Activated T-cell treated with anti-CD3 and anti-CD28 coated beads, Interleukin-2, amount 50 U/mL, for 24 hours (primary cell): ENCODE data around the gene WBP2.
"Not testable (repeated sequence)": the region's sequence is repeated elsewhere in the genome, so short reads cannot be mapped to it uniquely, and the experiment has no call there.

Experiments used
- DNase-seq: peaks from one replicate; pipeline ENCODE4 v3.0.0-alpha.2; 2020
- H3K27ac Mint-ChIP-seq: 2 replicates; pipeline ENCODE4 v1.8.0; 2020; ENCODE audit warnings: mild to moderate bottlenecking, mixed read lengths
- H3K27me3 Mint-ChIP-seq: 2 replicates; pipeline ENCODE4 v1.8.0; 2020; ENCODE audit warnings: mixed read lengths
- H3K36me3 Mint-ChIP-seq: 2 replicates; pipeline ENCODE4 v1.8.0; 2020; ENCODE audit warnings: low read depth, mixed read lengths
- H3K4me1 Mint-ChIP-seq: 2 replicates; pipeline ENCODE4 v1.8.0; 2020; ENCODE audit warnings: low read depth, mixed read lengths
- H3K4me3 Mint-ChIP-seq: 2 replicates; pipeline ENCODE4 v1.8.0; 2020; ENCODE audit warnings: mild to moderate bottlenecking, moderate library complexity, mixed read lengths
- H3K9me3 Mint-ChIP-seq: 2 replicates; pipeline ENCODE4 v1.8.0; 2020; ENCODE audit warnings: mixed read lengths

Gene WBP2

DNA sequence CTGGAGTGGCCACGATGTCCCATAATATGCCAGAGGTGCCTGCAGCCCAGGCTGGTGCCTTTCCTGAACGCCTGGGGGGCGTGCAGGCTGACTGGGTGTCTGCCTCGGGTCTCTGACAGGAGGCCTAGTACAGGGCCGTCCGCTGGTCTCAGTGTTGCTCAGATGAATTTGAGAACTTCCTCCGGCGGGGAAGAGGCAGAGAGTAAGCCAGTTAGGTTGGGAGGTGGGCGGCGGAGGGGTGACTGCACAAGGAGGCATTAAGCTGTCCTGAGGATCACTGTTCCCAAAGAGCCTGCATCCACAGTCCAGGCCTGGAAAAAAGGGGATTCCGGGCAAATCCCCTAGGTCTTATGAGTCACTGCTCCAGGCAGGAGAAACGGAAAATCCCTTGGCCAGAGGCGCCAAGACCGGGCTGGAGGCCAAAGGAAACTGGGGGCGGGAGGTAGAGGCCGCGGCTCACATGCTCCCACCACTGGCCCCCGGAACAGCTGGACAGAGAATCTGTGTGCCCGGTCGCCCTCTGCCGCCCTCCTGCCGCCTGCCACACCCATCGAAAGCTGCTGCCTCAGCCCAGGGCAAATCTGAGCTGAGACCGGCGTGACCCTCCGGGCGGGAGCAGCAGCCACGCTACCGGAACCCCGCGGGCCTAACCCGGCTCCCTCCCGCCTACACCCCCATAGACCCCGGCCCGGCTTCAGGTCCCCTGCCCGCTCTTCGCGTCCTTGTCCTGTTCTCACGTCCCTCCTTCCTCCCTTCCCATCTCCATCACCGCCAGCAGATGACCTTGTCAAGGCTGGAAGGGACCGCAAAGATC lies 22.0 kb upstream of the WBP2 start:
- peaks cover 25% of the 10 kb centered on the region for H3K36me3 Mint-ChIP-seq
- peaks cover 3% of the 10 kb centered on the region for H3K27me3 Mint-ChIP-seq
- H3K4me3 Mint-ChIP-seq: peak overlapping the region; percentile 84
- peaks cover 50% of the 10 kb centered on the region for H3K4me1 Mint-ChIP-seq
- no peaks in the 10 kb centered on the region for H3K9me3 Mint-ChIP-seq
- H3K27ac Mint-ChIP-seq: peak overlapping the region; percentile 88
- DNase-seq: peak; percentile 71

DNA sequence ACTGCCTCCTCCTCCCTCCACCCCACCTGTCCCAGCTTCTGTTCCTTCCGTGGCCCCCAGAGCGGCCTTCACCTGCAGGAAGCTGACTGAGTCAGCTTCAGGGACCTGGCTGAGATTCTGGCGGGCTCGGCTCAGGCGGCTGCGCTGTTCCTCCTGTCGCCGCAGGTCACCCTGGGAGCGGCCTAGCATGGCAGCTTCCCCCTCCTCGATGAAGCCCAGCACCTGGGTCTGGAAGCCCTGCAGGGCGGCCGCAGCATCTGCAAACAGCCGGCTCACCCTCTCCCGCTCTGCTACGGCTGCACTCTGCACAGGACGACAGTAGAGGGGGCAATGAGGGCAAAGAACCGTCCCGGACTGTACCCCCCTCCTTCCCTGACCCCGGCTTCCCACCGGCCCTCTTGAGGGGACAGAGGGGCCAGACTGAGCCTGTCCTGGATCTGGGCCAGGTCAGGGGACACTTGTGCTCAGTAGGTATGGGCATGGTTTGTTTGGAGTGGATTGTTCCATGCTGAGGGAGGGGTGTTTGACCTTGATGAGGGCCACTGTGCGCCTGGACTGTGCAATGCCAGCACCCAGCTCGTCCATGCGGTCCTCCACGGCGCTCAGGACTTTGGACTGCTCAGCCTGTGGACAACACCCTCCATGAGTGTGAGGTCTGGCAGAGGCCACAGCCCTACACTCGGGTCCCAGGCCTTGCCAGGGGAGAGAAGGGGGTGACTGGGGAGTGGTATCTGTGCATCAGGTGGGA lies 21.2 kb upstream of the WBP2 start:
- Mint-ChIP-seq H3K36me3 (peaks cover 25% of the 10 kb centered on the region), H3K4me3 (peak overlapping the region; percentile 84)

DNA sequence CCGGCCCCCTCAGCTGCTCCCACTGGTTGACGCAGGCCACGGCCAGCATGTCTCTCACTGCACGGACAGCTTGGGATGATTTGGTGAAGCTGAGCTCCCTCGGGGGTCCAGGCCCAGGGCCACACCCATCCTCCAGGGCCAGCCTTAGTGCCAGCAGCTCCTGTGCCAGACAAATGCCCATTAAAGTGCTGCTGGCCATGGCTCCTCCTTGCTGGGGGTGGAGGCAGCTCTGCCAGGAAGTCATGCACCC lies 20.7 kb upstream of the WBP2 start:
- peak overlapping the region; percentile 84 for H3K4me3 Mint-ChIP-seq
- DNase-seq: no peak
- peaks cover 3% of the 10 kb centered on the region for H3K27me3 Mint-ChIP-seq
- peaks cover 43% of the 10 kb centered on the region for H3K4me1 Mint-ChIP-seq
- peaks cover 25% of the 10 kb centered on the region for H3K36me3 Mint-ChIP-seq
- H3K27ac Mint-ChIP-seq: peak overlapping the region; percentile 88
- no peaks in the 10 kb centered on the region for H3K9me3 Mint-ChIP-seq

More for the DNA sequence above, 21.2 kb upstream of the WBP2 start:
- Mint-ChIP-seq H3K4me1 (peaks cover 43% of the 10 kb centered on the region), H3K27me3 (peaks cover 3% of the 10 kb centered on the region), H3K27ac (peak overlapping the region; percentile 88), H3K9me3 (no peaks in the 10 kb centered on the region)
- DNase-seq: peak; percentile 79

DNA sequence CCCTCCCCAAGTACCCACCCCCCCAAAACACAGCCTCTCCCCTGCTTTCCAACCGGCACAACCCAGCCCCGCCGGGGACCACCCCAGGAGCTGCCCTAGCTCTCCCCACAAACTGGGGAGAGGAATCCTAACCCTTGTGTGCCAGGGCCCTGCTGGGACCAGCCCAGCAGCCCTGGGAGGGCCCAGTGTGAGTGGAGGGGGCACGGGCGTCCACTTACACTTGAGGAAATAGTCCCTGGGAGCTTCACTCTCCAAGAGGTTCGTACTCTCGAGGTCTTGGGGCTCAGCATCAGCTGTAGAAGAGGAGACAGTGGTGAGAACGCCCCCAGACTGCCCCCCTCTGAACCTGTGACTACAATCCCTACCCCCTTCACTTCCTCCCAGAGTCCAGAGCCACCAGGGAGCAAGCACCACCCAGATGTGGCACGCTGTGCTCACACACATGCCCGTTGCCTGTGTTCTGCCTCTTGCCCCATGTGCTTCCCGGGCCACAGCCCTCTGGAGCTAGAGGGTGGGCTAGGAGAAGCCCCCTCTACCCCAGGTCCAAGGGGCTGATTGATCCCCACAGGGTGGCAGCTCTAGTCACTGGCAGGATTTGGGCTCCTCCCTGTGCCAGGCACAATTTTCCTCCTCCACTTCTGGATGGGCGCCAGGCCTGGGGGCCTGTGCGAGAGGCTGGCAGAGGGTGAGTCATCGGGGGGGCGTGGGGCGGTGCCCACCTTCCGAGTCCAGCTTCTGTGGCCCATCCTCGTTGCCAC lies 20.2 kb upstream of the WBP2 start:
- DNase-seq: no peak
- Mint-ChIP-seq H3K27me3 (peaks cover 3% of the 10 kb centered on the region), H3K4me1 (peaks cover 43% of the 10 kb centered on the region), H3K9me3 (no peaks in the 10 kb centered on the region), H3K4me3 (peak overlapping the region; percentile 84), H3K27ac (peak overlapping the region; percentile 88), H3K36me3 (peaks cover 25% of the 10 kb centered on the region)

DNA sequence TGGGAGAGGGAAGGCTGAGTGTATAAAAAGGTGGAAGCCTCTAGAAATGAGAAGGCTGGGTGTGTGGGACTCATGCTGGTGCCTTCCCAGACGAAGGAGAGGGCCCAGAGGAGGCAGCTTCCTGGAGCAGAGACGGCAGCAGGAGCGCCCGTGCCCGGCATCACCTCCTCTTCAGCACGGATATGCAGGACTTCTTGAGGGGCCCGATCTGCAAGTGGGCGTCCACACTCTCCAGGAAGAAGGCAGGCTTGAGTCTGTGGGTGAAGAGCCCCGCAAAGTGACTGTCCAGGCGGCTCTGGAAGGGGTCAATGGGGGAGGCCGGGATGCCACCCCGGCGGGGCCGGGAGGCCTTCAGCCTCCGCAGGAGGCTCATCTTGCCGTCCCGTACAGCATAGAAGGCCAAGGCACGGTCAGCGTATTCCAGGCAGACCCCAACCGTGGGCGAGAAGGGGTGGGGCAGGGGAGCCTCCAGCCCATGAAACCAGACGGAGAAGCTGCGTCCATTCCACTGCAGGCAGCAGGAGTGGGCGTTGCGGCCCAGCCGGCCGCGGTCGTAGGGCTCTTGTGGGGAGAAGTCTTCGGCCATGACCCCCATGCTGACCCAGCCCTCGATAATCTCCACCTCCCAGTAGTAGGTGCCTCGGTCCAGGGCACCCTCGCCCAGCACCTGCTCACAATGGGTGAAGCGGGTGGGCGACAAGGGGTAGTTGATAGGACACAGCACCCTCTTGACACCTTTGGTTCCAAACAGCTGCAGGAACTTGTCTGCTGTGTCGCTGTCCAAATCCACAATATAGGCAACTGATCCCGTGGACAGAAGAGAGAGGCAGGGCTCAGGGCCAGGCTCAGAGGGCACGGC lies 19.4 kb upstream of the WBP2 start:
- H3K9me3 Mint-ChIP-seq: no peaks in the 10 kb centered on the region
- H3K27me3 Mint-ChIP-seq: no peaks in the 10 kb centered on the region
- no peak for DNase-seq
- H3K27ac Mint-ChIP-seq: peak overlapping the region; percentile 37
- peaks cover 25% of the 10 kb centered on the region for H3K36me3 Mint-ChIP-seq
- no peak overlapping the region for H3K4me3 Mint-ChIP-seq
- peaks cover 43% of the 10 kb centered on the region for H3K4me1 Mint-ChIP-seq

DNA sequence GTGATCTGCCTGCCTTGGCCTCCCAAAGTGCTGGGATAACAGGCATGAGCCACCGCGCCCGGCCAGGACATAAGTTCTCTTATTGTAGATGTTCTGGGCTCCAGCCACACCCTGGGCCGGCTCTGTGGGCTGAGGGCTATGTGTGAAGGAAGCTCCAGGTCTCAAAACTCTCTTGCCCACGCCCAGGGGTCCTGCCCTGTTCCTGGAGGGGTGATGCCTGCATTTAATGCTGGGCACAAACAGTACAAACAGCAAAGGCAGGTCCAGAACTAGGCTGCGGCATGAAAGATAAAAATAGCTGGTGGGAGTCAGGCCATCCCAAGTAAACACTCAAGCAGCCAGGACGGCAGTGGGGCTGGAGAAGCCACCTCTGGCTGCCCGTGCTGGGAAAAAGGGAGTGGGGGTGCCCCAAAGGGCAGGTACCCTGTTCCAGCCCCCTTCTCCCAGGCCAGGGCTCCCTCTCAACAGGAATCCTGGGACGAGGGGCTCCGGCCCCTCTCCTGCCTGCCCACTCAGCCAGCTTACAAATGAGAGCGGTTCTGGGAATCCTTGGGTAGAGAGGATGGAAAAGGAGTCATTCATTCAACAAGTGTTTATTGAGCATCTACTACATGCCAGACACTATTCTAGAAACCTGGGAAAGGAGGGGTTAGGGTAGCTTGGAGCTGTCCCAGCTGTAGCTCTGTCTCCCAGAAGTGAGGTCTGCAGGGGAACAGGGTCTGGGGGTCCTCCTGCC lies 18.6 kb upstream of the WBP2 start:
- H3K4me3 Mint-ChIP-seq: no peak overlapping the region
- H3K27me3 Mint-ChIP-seq: no peaks in the 10 kb centered on the region
- peaks cover 25% of the 10 kb centered on the region for H3K36me3 Mint-ChIP-seq
- no peaks in the 10 kb centered on the region for H3K9me3 Mint-ChIP-seq
- no peak for DNase-seq
- H3K4me1 Mint-ChIP-seq: peaks cover 40% of the 10 kb centered on the region
- H3K27ac Mint-ChIP-seq: no peak overlapping the region

DNA sequence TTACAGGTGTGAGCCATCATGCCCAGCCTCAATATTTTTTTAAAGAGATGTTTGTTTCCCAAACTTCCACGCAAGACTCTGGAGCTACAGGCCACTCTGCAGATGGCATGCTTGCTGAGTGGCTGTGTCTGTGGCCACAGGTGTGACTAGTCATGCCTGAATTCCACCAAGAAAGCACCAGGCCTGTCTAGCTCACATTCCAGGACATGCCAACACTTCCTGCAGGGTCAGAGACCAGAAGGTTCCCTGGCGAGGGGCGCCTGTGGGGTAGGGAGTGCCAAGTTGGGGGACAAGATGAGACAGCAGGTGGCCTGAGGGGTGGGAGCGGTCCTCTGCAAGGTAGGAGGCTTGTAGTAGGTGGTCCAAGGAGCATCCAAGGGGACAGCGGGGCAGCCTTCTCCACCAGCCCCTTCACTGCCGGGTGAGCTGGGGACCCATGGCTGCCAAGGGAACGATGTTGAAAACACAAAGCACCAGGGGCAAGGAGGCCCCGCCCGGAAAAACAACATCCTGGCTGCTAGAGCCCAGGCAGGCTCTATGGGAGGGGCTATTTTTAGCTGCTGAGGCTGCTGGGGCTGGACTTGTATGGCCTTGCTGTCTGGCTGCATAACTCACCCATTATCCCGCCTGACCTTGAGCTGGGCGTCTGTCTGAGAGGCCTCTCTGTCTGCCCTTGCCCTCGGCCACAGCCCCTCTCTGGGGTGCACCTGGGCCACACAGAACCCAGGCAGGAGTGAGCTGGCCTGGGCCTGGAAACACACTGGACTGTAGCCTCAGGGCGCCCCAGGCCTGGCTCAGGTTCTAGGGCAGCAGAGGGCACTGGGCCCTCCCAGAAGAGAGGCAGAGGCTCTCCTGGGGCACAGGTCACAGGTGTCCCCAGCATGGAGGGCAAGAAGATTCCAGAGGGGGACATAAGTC lies 17.6 kb upstream of the WBP2 start:
- no peaks in the 10 kb centered on the region for H3K27me3 Mint-ChIP-seq
- peaks cover 38% of the 10 kb centered on the region for H3K4me1 Mint-ChIP-seq
- H3K4me3 Mint-ChIP-seq: no peak overlapping the region
- peaks cover 25% of the 10 kb centered on the region for H3K36me3 Mint-ChIP-seq
- DNase-seq: no peak
- H3K27ac Mint-ChIP-seq: peak overlapping the region; percentile 63
- H3K9me3 Mint-ChIP-seq: no peaks in the 10 kb centered on the region

DNA sequence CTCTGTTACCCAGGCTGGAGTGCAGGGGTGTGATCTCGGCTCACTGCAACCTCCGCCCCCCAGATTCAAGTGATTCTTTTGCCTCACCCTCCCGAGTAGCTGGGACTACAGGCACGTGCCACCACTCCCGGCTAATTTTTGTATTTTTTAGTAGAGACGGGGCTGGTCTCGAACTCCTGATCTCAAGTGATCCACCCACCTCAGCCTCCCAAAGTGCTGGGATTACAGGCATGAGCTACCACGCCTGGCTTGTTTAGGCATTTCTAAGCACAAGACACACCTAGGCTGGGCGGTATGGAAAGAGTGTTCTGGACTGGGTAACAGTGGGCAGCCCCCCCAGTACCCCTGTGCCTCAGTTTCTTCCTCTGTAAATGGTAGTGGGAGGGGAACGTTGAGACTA lies 15.1 kb upstream of the WBP2 start:
- H3K27me3 Mint-ChIP-seq, H3K36me3 Mint-ChIP-seq, H3K4me3 Mint-ChIP-seq, H3K9me3 Mint-ChIP-seq, H3K27ac Mint-ChIP-seq, DNase-seq: not testable (repeated sequence)
- H3K4me1 Mint-ChIP-seq: peaks cover 19% of the 10 kb centered on the region

DNA sequence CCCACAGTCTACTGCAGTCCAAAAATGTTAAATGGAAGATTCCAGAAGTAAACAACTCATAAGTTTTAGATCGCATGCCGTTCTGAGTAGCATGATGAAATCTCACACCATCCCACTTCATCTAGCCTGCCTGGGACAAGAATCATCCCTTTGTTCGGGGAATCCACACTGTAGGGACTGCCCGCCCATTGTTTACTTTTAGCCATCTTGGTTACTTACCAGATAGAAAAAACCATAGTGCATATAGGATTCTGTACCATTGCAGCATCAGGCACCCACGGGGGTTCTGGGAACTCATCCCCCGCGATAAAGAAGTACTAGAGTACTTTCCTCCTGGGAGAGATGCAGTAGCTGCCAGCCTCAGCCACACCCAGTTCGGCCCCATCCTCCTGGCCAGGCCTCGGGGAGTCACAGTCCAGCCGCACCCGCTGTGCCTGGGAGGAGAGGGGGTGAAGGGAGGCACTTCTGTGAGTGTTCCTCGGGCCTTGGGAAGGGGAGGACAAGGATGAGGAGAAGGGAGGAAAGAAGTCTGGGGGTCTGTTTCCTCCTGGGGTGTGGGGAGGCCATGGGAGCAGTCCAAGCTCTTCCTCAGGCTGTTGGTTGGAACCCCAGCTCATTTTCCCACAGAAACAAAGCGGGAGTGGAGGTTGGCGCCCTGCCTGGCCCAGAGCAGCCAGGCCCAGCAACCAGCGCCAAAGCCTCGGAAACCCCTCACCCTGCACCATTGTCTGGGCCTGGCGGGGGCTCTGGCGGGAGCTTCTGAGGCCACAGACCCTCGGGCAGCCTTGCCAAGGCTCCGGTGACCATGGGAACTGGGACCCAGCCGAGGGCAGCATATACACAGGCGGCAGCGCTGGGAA lies 14.4 kb upstream of the WBP2 start:
- Mint-ChIP-seq H3K4me1 (peaks cover 25% of the 10 kb centered on the region), H3K27me3 (no peaks in the 10 kb centered on the region), H3K4me3 (no peak overlapping the region), H3K36me3 (peaks cover 5% of the 10 kb centered on the region), H3K27ac (no peak overlapping the region), H3K9me3 (no peaks in the 10 kb centered on the region)
- no peak for DNase-seq

DNA sequence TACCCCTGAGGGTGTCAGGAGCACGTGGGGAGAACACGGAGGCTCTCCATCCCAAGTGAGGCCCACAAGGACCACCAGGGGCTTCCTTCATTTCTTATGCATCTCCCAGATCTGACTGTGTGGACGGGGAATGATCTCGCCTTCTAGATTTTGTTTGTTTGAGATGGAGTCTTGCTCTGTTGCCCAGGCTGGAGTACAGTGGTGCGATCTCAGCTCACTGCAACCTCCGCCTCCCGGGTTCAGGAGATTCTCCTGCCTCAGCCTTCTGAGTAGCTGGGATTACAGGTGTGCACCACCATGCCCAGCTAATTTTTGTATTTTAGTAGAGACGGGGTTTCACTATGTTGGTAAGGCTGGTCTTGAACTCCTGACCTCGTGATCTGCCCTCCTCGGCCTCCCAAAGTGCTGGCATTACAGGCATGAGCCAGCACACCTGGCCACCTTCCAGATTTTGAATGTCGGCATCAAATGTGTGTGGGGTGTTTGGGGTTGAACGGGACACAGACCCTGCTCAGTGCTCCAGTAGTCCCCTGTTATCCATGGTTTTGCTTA lies 13.7 kb upstream of the WBP2 start:
- not testable (repeated sequence) for H3K27me3 Mint-ChIP-seq, DNase-seq, H3K36me3 Mint-ChIP-seq, H3K27ac Mint-ChIP-seq, H3K9me3 Mint-ChIP-seq, H3K4me3 Mint-ChIP-seq
- H3K4me1 Mint-ChIP-seq: peaks cover 27% of the 10 kb centered on the region

DNA sequence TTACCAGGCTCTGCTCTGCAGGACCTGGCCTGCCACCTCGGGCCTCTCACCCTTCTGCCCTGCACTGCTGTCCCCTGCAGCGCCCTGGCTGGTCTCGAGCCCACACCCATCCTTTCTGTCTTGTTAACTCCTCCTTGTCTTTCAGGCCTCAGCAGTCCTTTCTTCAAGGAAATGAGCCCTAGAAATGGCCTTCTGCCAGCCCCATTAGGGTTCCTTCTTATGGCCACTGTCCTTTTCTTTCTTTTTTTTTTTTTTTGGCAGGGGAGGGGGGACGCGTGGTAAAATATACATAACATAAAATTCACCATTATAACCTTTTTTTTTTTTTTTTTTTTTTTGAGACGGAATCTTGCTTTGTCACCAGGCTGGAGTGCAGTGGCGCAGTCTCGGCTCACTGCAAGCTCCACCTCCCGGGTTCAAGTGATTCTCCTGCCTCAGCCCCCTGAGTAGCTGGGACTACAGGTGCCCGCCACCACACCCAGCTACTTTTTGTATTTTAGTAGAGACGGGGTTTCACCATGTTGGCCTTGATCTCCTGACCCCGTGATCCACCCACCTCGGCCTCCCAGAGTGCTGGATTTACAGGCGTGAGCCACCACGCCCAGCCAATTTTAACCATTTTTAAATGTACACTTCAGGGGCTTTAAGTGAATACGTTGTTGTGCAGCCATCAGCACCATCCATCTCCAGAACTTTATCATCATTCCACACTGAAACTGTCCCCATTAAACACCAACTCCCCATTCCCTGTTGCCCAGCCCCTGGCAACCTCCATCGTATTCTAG lies 10.5 kb upstream of the WBP2 start:
- H3K4me1 Mint-ChIP-seq: peaks cover 18% of the 10 kb centered on the region
- H3K27ac Mint-ChIP-seq: peak overlapping the region; percentile 18
- H3K36me3 Mint-ChIP-seq, H3K27me3 Mint-ChIP-seq, DNase-seq, H3K9me3 Mint-ChIP-seq, H3K4me3 Mint-ChIP-seq: not testable (repeated sequence)
